H4 (cell line): Measurements from ENCODE around the gene OR5T1. TPM values are rescaled to one million over a fixed set of nuclear protein-coding genes. Genes with fewer than 3 reads are reported as not detected.

ENCODE experiments used
- DNase-seq: peaks from one replicate; pipeline ENCODE4 v3.0.0-alpha.2; 2015; ENCODE audit warnings: low spot score
- total RNA-seq: library from RNA; depleted of rRNA; stranded (reverse); fragments of >200 nt; shearing (Covaris generic); gene quantifications from 2 replicates; pipeline ENCODE4 v1.2.3, GENCODE V29; 2014; rRNA removed

Gene OR5T1
- not detected in 2 replicates for total RNA-seq

- DNase-seq: no peak
Observed at GRCh38 chr11:56273854-56274253, at the start of gene OR5T1. Gene OR5T1, plus strand, starts transcription at chr11:56274154. Its CDS starts 1,485 bp downstream, at chr11:56275639.

- no peak for DNase-seq
Observed at GRCh38 chr11:56234155-56234554, 39.8 kb upstream of the OR5T1 start, which contains the start of gene OR5T2. Gene OR5T2, minus strand, starts transcription at chr11:56234255. Its CDS starts 1,193 bp downstream, at chr11:56233062.

GRCh38 chr11:56251954-56252353, 22.0 kb upstream of the OR5T1 start, which contains the start of gene OR5T3:
Gene OR5T3, plus strand, starts transcription at chr11:56252254. Its CDS starts 0 bp downstream, at chr11:56252254.
- no peak for DNase-seq

GRCh38 chr11:56271092-56271491, 2.9 kb upstream of the OR5T1 start:
- no peak for DNase-seq

GRCh38 chr11:56292154-56292553, 18.2 kb downstream of the OR5T1 start, which contains the start of gene OR8H1:
Gene OR8H1, minus strand, starts transcription at chr11:56292254. Its CDS starts 1,192 bp downstream, at chr11:56291062.
- no peak for DNase-seq

- no peak for DNase-seq
Observed at GRCh38 chr11:56296898-56297297, 22.9 kb downstream of the OR5T1 start.

GRCh38 chr11:56307836-56308235, 33.9 kb downstream of the OR5T1 start:
- no peak for DNase-seq

- DNase-seq: no peak
Observed at GRCh38 chr11:56314844-56315243, 40.9 kb downstream of the OR5T1 start, which contains the start of gene OR8K3. Gene OR8K3, plus strand, starts transcription at chr11:56315144. Its CDS starts 3,163 bp downstream, at chr11:56318307.

Other genes with a start within 250 kb of the OR5T1 start
- gene OR5AS1, start 246.5 kb upstream of the OR5T1 start, total RNA-seq: not detected in 2 replicates
- gene OR8I2, start 180.8 kb upstream of the OR5T1 start, total RNA-seq: not detected in 2 replicates
- not detected in 2 replicates for gene OR8H2, start 170.5 kb upstream of the OR5T1 start, total RNA-seq
- not detected in 2 replicates for gene OR8H3, start 151.8 kb upstream of the OR5T1 start, total RNA-seq
- not detected in 2 replicates for gene OR8J3, start 134.0 kb upstream of the OR5T1 start, total RNA-seq
- gene OR8K5, start 113.8 kb upstream of the OR5T1 start, total RNA-seq: not detected in 2 replicates
- gene OR5J2, start 97.5 kb upstream of the OR5T1 start, total RNA-seq: not detected in 2 replicates
- gene OR5T2, start 39.9 kb upstream of the OR5T1 start, total RNA-seq: not detected in 2 replicates
- not detected in 2 replicates for gene OR5T3, start 21.9 kb upstream of the OR5T1 start, total RNA-seq
- gene OR8H1, start 18.1 kb downstream of the OR5T1 start, total RNA-seq: not detected in 2 replicates
- gene OR8K3, start 41.0 kb downstream of the OR5T1 start, total RNA-seq: not detected in 2 replicates
- not detected in 2 replicates for gene OR8K1, start 71.9 kb downstream of the OR5T1 start, total RNA-seq
- gene OR8J1, start 80.1 kb downstream of the OR5T1 start, total RNA-seq: not detected in 2 replicates
- gene OR8U1, start 101.5 kb downstream of the OR5T1 start, total RNA-seq: not detected in 2 replicates
- not detected in 2 replicates for gene OR5AL1, start 138.5 kb downstream of the OR5T1 start, total RNA-seq
- gene OR5M3, start 199.2 kb downstream of the OR5T1 start, total RNA-seq: not detected in 2 replicates
- gene OR5M8, start 217.2 kb downstream of the OR5T1 start, total RNA-seq: not detected in 2 replicates